ENCODE measurements around the gene KLHL1.

GRCh38 chr13:70014337-70014736, 93.9 kb downstream of the KLHL1 start:
- TF ChIP-seq CTCF (IDR thresholded peaks at IDR 0.05) (no peak), POLR2A (IDR thresholded peaks at IDR 0.05) (no peak)
